ENCODE measurements around the gene EXOC2.

DNA sequence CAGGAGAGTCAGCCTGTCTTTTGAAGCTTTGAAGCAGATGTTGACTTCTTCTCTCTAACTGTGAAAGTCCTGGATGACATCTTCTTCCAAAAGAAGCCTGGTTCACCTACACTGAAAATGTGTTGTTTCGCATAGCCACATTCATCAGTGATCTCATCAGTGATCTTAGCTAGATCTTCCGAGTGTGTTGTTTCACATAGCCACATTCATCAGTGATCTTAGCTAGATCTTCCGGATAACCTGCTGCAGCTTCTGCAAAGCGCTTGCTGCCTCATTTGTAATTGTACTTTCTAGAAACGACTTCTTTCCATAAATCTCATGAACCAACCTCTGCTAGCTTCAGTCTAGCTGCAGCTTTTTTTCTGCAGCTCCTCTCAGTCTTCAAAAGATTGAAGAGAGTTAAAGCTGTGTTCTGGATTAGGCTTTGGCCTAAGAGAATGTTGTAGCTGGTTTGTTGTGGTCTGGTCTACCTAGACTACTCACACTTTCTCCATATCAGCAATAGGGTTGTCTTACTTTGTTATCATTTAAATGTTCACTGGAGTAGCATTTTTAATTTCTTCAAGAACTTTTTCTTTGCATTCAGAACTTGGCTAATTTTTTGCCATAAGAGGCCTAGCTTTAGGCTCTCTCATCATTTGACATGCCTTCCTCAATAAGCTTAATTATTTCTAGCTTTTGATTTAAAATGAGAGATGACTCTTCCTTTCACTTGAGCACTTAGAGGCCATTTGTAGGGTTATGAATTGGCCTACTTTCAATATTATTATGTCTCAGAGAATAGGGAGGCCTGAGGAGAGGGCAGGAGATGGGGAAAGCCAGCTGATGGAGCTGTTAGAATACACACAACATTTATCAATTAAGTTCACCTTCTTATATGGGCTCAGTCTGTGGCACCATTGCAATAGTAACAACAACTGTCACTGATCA is 48.7 kb upstream of the EXOC2 start:
- TF ChIP-seq, protein P1, sequence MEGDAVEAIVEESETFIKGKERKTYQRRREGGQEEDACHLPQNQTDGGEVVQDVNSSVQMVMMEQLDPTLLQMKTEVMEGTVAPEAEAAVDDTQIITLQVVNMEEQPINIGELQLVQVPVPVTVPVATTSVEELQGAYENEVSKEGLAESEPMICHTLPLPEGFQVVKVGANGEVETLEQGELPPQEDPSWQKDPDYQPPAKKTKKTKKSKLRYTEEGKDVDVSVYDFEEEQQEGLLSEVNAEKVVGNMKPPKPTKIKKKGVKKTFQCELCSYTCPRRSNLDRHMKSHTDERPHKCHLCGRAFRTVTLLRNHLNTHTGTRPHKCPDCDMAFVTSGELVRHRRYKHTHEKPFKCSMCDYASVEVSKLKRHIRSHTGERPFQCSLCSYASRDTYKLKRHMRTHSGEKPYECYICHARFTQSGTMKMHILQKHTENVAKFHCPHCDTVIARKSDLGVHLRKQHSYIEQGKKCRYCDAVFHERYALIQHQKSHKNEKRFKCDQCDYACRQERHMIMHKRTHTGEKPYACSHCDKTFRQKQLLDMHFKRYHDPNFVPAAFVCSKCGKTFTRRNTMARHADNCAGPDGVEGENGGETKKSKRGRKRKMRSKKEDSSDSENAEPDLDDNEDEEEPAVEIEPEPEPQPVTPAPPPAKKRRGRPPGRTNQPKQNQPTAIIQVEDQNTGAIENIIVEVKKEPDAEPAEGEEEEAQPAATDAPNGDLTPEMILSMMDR (IDR thresholded peaks at IDR 0.05; ENCODE audit: low read length) = no peak
- TF ChIP-seq EZH2 (IDR thresholded peaks at IDR 0.05; ENCODE audit: borderline replicate concordance, low read length) = no peak

Measured in OCI-LY1 (cell line).